ENCODE measurements around the gene ABCA6. TPM values are rescaled to one million over a fixed set of nuclear protein-coding genes. Genes with fewer than 3 reads are reported as not detected.
A peak's percentile ranks its signal among the peaks of the same experiment; 100 is the strongest.

ABCA6 gene
- total and polyA plus RNA-seq, 2 of the 13 experiments (the other 11 are each of a cell fraction or from before 2014, with no cell fraction given) = 0.05 to 0.11 TPM

DNA sequence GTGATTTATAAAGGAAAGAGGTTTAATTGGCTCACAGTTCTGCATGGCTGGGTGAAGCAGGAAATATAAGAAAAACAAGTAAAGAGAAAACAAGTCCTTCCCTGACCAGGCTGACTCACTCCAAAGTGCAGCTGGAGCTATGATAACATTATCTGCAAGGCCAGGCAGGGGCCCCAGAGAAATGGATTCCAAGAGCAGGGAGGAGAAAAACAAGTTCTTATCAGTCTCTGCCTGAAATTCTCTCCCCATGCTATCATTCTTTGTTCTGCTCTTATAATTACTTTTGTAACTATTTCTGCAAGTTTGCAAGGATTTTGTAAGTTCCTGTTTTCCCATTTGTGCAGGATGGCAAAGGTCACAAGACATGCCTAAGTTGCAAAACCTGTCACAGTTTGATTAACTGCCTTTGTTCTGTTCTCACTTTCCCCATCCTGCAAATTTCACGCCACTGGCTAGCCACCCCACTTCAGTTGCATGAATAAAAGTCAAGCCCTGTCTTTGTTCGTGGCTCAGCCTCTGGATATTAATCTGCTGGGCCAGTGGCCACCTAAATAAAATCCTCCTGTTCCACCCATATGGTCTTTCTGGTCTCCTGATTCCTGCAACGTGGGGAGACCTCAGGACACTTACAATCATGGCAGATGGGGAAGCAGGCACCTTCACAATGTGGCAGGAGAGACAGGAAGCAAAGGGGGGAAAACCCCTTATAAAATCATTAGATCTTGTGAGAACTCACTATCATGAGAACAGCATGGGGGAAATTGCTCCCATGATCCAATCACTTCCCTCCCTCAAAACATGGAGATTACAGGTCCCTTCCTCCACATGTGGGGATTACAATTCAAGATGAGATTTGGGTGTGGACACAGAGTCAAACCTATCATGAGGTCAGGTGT, 94.1 kb downstream of the ABCA6 start (continued):
- TF ChIP-seq, protein P1, sequence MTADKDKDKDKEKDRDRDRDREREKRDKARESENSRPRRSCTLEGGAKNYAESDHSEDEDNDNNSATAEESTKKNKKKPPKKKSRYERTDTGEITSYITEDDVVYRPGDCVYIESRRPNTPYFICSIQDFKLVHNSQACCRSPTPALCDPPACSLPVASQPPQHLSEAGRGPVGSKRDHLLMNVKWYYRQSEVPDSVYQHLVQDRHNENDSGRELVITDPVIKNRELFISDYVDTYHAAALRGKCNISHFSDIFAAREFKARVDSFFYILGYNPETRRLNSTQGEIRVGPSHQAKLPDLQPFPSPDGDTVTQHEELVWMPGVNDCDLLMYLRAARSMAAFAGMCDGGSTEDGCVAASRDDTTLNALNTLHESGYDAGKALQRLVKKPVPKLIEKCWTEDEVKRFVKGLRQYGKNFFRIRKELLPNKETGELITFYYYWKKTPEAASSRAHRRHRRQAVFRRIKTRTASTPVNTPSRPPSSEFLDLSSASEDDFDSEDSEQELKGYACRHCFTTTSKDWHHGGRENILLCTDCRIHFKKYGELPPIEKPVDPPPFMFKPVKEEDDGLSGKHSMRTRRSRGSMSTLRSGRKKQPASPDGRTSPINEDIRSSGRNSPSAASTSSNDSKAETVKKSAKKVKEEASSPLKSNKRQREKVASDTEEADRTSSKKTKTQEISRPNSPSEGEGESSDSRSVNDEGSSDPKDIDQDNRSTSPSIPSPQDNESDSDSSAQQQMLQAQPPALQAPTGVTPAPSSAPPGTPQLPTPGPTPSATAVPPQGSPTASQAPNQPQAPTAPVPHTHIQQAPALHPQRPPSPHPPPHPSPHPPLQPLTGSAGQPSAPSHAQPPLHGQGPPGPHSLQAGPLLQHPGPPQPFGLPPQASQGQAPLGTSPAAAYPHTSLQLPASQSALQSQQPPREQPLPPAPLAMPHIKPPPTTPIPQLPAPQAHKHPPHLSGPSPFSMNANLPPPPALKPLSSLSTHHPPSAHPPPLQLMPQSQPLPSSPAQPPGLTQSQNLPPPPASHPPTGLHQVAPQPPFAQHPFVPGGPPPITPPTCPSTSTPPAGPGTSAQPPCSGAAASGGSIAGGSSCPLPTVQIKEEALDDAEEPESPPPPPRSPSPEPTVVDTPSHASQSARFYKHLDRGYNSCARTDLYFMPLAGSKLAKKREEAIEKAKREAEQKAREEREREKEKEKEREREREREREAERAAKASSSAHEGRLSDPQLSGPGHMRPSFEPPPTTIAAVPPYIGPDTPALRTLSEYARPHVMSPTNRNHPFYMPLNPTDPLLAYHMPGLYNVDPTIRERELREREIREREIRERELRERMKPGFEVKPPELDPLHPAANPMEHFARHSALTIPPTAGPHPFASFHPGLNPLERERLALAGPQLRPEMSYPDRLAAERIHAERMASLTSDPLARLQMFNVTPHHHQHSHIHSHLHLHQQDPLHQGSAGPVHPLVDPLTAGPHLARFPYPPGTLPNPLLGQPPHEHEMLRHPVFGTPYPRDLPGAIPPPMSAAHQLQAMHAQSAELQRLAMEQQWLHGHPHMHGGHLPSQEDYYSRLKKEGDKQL (CRISPR knock-in tag; IDR thresholded peaks at IDR 0.05; ENCODE audit: low read depth) = peak; percentile 78; the same call in 1 of the 2 replicates

DNA sequence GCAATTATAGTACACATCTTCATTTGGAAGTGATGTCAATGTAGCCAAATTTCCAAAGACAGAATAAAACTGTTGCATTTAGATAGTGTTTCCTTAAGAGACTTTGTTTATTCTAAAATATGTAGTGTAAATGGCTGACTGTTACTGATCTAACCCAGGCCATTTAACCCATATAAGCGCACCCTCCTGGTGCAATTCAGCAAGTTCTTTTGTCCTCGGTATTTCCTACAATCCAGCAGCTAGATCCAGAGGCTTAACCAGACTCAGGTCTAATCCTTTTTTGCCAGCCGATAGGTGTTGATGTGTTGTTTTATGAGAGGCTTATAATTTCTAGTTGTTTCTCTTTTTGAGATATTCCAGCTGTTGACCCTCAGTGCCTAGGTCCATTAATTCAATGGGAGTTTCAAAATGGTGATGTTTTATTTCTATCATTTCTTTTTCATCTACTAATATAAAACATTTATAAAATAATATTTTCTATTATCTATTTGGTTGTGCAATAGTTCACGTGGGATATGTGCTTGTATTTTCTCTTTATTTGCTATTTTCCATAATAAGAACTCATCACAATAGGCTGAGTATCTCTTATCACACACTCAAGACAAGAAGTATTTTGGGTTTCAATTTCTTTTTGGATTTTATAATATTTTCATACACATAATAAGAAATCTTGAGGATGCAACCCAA, 95.4 kb downstream of the ABCA6 start:
- Histone ChIP-seq H3K79me2 (ENCODE audit: insufficient read depth, low read length) (no peaks in the 10 kb centered on the region), H4K20me1 (ENCODE audit: insufficient read depth, low read length) (no peaks in the 10 kb centered on the region), H3K4me3 (replicated peaks in 1 of 3; ENCODE audit: insufficient read depth in 1 of 3, low read depth in 2 of 3, low read length in 3 of 3) (no peak overlapping the region), H3K4me2 (ENCODE audit: low read depth, low read length) (no peak overlapping the region), H3K27me3 (ENCODE audit: control insufficient read depth in 1 of 2, insufficient read depth in 2 of 2, low read length in 2 of 2) (no peaks in the 10 kb centered on the region; a peak in 1 of 5 replicates), H2AFZ (ENCODE audit: low read length) (no peak overlapping the region), H3K4me1 (ENCODE audit: insufficient read depth, low read length) (peaks cover 71% of the 10 kb centered on the region), H3K27ac (ENCODE audit: extremely low read length, insufficient read depth, low read length) (peak overlapping the region; percentile 93), H3K9me3 (ENCODE audit: low read length) (no peaks in the 10 kb centered on the region), H3K36me3 (replicated peaks in 1 of 2; ENCODE audit: control insufficient read depth in 1 of 2, insufficient read depth in 2 of 2, low read length in 2 of 2) (no peaks in the 10 kb centered on the region; a peak in 1 of 5 replicates), H3K9ac (ENCODE audit: insufficient read depth, low read depth, low read length) (no peak overlapping the region)
- FAIRE-seq (no peak), DNase-seq (ENCODE audit: low spot score) (no peak), ATAC-seq (no peak)
- CTCF ChIA-PET (ENCODE audit: low intra/inter-chr PET ratio, low total read pairs) = no interaction called here
- no TSS peak for BruUV-seq (replicated peaks)
- in situ Hi-C loops (cut with HindIII; ENCODE audit: extremely low pct_ligation_motif_present, low pct_unique_long_range_greater_than_20kb) = no loop called here
- no peak for TF ChIP-seq CEBPB (IDR thresholded peaks at IDR 0.05; ENCODE audit: borderline replicate concordance, low read depth, low read length)
- TF ChIP-seq, protein P2, sequence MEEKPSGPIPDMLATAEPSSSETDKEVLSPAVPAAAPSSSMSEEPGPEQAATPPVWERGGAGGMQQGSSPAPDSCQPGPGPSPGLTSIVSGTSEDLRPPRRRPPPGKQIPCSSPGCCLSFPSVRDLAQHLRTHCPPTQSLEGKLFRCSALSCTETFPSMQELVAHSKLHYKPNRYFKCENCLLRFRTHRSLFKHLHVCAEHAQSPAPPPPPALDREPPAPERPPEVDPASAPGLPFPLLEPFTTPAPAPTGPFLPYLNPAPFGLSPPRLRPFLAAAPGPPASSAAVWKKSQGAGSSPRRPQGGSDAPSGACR (CRISPR knock-in tag; IDR thresholded peaks at IDR 0.05) = 0 out of 2 replicates have a peak, but pooled peaks have one; percentile 1
- TF ChIP-seq ZNF792 (CRISPR knock-in tag; IDR thresholded peaks at IDR 0.05) = 0 out of 2 replicates have a peak, but pooled peaks have one; percentile 13
- TF ChIP-seq, protein P3, sequence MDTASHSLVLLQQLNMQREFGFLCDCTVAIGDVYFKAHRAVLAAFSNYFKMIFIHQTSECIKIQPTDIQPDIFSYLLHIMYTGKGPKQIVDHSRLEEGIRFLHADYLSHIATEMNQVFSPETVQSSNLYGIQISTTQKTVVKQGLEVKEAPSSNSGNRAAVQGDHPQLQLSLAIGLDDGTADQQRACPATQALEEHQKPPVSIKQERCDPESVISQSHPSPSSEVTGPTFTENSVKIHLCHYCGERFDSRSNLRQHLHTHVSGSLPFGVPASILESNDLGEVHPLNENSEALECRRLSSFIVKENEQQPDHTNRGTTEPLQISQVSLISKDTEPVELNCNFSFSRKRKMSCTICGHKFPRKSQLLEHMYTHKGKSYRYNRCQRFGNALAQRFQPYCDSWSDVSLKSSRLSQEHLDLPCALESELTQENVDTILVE (CRISPR knock-in tag; IDR thresholded peaks at IDR 0.05) = peak; percentile 47; the same call in 1 of the 2 replicates
- 0 out of 2 replicates have a peak, but pooled peaks have one; percentile 53 for TF ChIP-seq ZFP82 (CRISPR knock-in tag; IDR thresholded peaks at IDR 0.05; ENCODE audit: borderline replicate concordance)
- 0 out of 2 replicates have a peak, but pooled peaks have one; percentile 37 for TF ChIP-seq ZNF816 (CRISPR knock-in tag; IDR thresholded peaks at IDR 0.05; ENCODE audit: borderline replicate concordance)
- TF ChIP-seq ZNF296 (CRISPR knock-in tag; conservative IDR thresholded peaks at IDR 0.05) = no peak
- POLR2A ChIA-PET = interaction anchor here (0.9 to 1.4 kb wide), 9 partner anchors 12 to 271 kb away, joined by 3 to 12 read pairs (median 4); no protein-coding TSS in a partner anchor
- 96% methylated on average over 4 of the region's 4 CpGs for WGBS (ENCODE audit: low lambda C conversion rate)
- intact Hi-C loops (cut with micrococcal nuclease; ENCODE audit: unreplicated experiment) = no loop called here

All from HepG2 (cell line).